Astrocyte (in vitro differentiated cells and primary cell): ENCODE measurements around the gene MLIP. TPM values are rescaled to one million over a fixed set of nuclear protein-coding genes. Genes with fewer than 3 reads are reported as not detected.
A peak's percentile ranks its signal among the peaks of the same experiment; 100 is the strongest.

Source experiments
- DNase-seq: peaks from one replicate; pipeline ENCODE4 v3.0.0-alpha.2; 2010; ENCODE audit warnings: low read depth
- FAIRE-seq: peaks from 2 replicates; lab custom pipeline; 2011; peaks lifted over from hg19 to GRCh38; lab: Jason Lieb, UNC
- H2AFZ ChIP-seq: 2 replicates; pipeline ENCODE4 v1.6.0; 2012; ENCODE audit warnings: low read depth, low read length, inconsistent platforms
- H3K27ac ChIP-seq: 2 replicates; pipeline ENCODE4 v1.5.1; 2011; ENCODE audit warnings: low read depth, low read length, inconsistent platforms
- H3K27me3 ChIP-seq: 2 replicates; pipeline ENCODE4 v1.6.0; 2011; ENCODE audit warnings: low read length, inconsistent platforms; ENCODE audit not compliant: insufficient read depth
- H3K36me3 ChIP-seq: 2 replicates; pipeline ENCODE4 v1.5.1; 2011; ENCODE audit warnings: low read length, inconsistent platforms; ENCODE audit not compliant: insufficient read depth
- H3K4me1 ChIP-seq: 2 replicates; pipeline ENCODE4 v1.5.1; 2011; ENCODE audit warnings: low read length, inconsistent platforms; ENCODE audit not compliant: insufficient read depth
- H3K4me2 ChIP-seq: 2 replicates; pipeline ENCODE4 v1.6.0; 2012; ENCODE audit warnings: low read length, inconsistent platforms
- H3K4me3 ChIP-seq: 2 replicates; pipeline ENCODE4 v1.5.1; 2011; ENCODE audit warnings: low read depth, mild to moderate bottlenecking, low read length, inconsistent platforms; ENCODE audit not compliant: insufficient read depth
- H3K79me2 ChIP-seq: 2 replicates; pipeline ENCODE4 v1.6.0; 2012; ENCODE audit warnings: mild to moderate bottlenecking, low read length, inconsistent platforms; ENCODE audit not compliant: insufficient read depth
- H3K9ac ChIP-seq: 2 replicates; pipeline ENCODE4 v1.6.0; 2012; ENCODE audit warnings: mild to moderate bottlenecking, low read length, inconsistent platforms
- H3K9me3 ChIP-seq: 2 replicates; pipeline ENCODE4 v1.5.1; 2012; ENCODE audit warnings: low read depth, mild to moderate bottlenecking, low read length, inconsistent platforms; ENCODE audit not compliant: insufficient read depth
- H4K20me1 ChIP-seq: 2 replicates; pipeline ENCODE4 v1.6.0; 2012; ENCODE audit warnings: low read length, inconsistent platforms; ENCODE audit not compliant: insufficient read depth
- H3K27ac Mint-ChIP-seq: one replicate; pipeline ENCODE4 v1.8.0; 2021; ENCODE audit warnings: mild to moderate bottlenecking, mixed read lengths; ENCODE audit not compliant: unreplicated experiment
- H3K27me3 Mint-ChIP-seq: one replicate; pipeline ENCODE4 v1.8.0; 2021; ENCODE audit warnings: low read depth, mixed read lengths; ENCODE audit not compliant: unreplicated experiment
- H3K36me3 Mint-ChIP-seq: one replicate; pipeline ENCODE4 v1.8.0; 2021; ENCODE audit warnings: low read depth, mixed read lengths; ENCODE audit not compliant: unreplicated experiment
- H3K4me1 Mint-ChIP-seq: one replicate; pipeline ENCODE4 v1.8.0; 2021; ENCODE audit warnings: low read depth, mixed read lengths; ENCODE audit not compliant: unreplicated experiment
- H3K4me3 Mint-ChIP-seq: one replicate; pipeline ENCODE4 v1.8.0; 2021; ENCODE audit warnings: mild to moderate bottlenecking, moderate library complexity, mixed read lengths; ENCODE audit not compliant: unreplicated experiment
- H3K9me3 Mint-ChIP-seq: one replicate; pipeline ENCODE4 v1.8.0; 2021; ENCODE audit warnings: mild to moderate bottlenecking, mixed read lengths; ENCODE audit not compliant: unreplicated experiment
- CTCF ChIP-seq: IDR thresholded peaks from 2 replicates; pipeline ENCODE4 v1.5.1; 2011; ENCODE audit warnings: low read depth, mild to moderate bottlenecking, inconsistent platforms, low read length, moderate library complexity; ENCODE audit not compliant: insufficient read depth
- EZH2 ChIP-seq: IDR thresholded peaks from 2 replicates; pipeline ENCODE4 v1.6.1; 2012; ENCODE audit warnings: mild to moderate bottlenecking, low read length, inconsistent platforms; ENCODE audit not compliant: insufficient read depth
- total RNA-seq: library from RNA; stranded (reverse); gene quantifications from 2 replicates; pipeline ENCODE4 v1.2.1, GENCODE V29; 2021

The MLIP gene
- total RNA-seq, 1 donor from 2014 or later: not detected

- H3K9me3 Mint-ChIP-seq: no peaks in the 10 kb centered on the region
- DNase-seq (peak; percentile 90), FAIRE-seq (no peak)
- Histone ChIP-seq H3K36me3 (no peaks in the 10 kb centered on the region), H2AFZ (no peak overlapping the region), H4K20me1 (no peaks in the 10 kb centered on the region), H3K4me1 (peaks cover 12% of the 10 kb centered on the region), H3K9ac (no peak overlapping the region), H3K27me3 (no peaks in the 10 kb centered on the region), H3K4me3 (no peak overlapping the region), H3K27ac (peak overlapping the region; percentile 67), H3K79me2 (no peaks in the 10 kb centered on the region), H3K4me2 (peak overlapping the region; percentile 52), H3K9me3 (no peaks in the 10 kb centered on the region)
- H3K27ac Mint-ChIP-seq: peak overlapping the region; percentile 87
- H3K27me3 Mint-ChIP-seq: no peaks in the 10 kb centered on the region
- H3K4me1 Mint-ChIP-seq: peaks cover 38% of the 10 kb centered on the region
- TF ChIP-seq EZH2: no peak
- no peak for TF ChIP-seq CTCF
- no peaks in the 10 kb centered on the region for H3K36me3 Mint-ChIP-seq
- H3K4me3 Mint-ChIP-seq: peak overlapping the region; percentile 1
Observed at GRCh38 chr6:54291738-54292137, 180.5 kb downstream of the MLIP start.

- Histone ChIP-seq H3K79me2 (no peaks in the 10 kb centered on the region), H3K27me3 (no peaks in the 10 kb centered on the region), H3K4me2 (no peak overlapping the region), H3K36me3 (no peaks in the 10 kb centered on the region), H3K9ac (no peak overlapping the region), H4K20me1 (no peaks in the 10 kb centered on the region), H3K27ac (no peak overlapping the region), H2AFZ (no peak overlapping the region), H3K4me1 (peaks cover 12% of the 10 kb centered on the region), H3K9me3 (no peaks in the 10 kb centered on the region), H3K4me3 (no peak overlapping the region)
- DNase-seq (no peak), FAIRE-seq (no peak)
- Mint-ChIP-seq H3K27me3 (no peaks in the 10 kb centered on the region), H3K36me3 (no peaks in the 10 kb centered on the region), H3K9me3 (peaks cover 6% of the 10 kb centered on the region), H3K4me1 (peaks cover 43% of the 10 kb centered on the region), H3K4me3 (no peak overlapping the region), H3K27ac (no peak overlapping the region)
- no peak for TF ChIP-seq EZH2
- TF ChIP-seq CTCF: no peak
Observed at GRCh38 chr6:54294965-54295532, 183.8 kb downstream of the MLIP start.

GRCh38 chr6:54299542-54300269 is 188.5 kb downstream of the MLIP start:
- DNase-seq (peak; percentile 36), FAIRE-seq (peak; percentile 55)
- H3K4me2 ChIP-seq: no peak overlapping the region
- H3K27ac ChIP-seq: no peak overlapping the region
- Mint-ChIP-seq H3K27ac (no peak overlapping the region), H3K4me3 (no peak overlapping the region), H3K27me3 (no peaks in the 10 kb centered on the region), H3K36me3 (no peaks in the 10 kb centered on the region), H3K4me1 (peaks cover 16% of the 10 kb centered on the region), H3K9me3 (peaks cover 6% of the 10 kb centered on the region)
- H3K4me1 ChIP-seq: no peaks in the 10 kb centered on the region
- H3K79me2 ChIP-seq: no peaks in the 10 kb centered on the region
- H3K4me3 ChIP-seq: no peak overlapping the region
- no peaks in the 10 kb centered on the region for H3K9me3 ChIP-seq
- no peaks in the 10 kb centered on the region for H3K27me3 ChIP-seq
- H4K20me1 ChIP-seq: no peaks in the 10 kb centered on the region
- no peak for TF ChIP-seq EZH2
- no peak for TF ChIP-seq CTCF
- H3K9ac ChIP-seq: no peak overlapping the region
- H2AFZ ChIP-seq: no peak overlapping the region
- H3K36me3 ChIP-seq: no peaks in the 10 kb centered on the region
